IPS-18c (cell line): ENCODE results near the gene PPP3CB.

Experiments used
- H3K4me3 ChIP-seq: 2 replicates; pipeline ENCODE4 v1.7.0; 2013; ENCODE audit warnings: low read depth, mild to moderate bottlenecking, low read length, moderate library complexity; ENCODE audit not compliant: insufficient read depth
- H3K9me3 ChIP-seq: one replicate; pipeline ENCODE4 v1.6.1; 2013; ENCODE audit warnings: mild to moderate bottlenecking, low read length, moderate library complexity; ENCODE audit not compliant: control insufficient read depth, insufficient read depth

Gene PPP3CB

GRCh38 chr10:73439605-73440312 lies 56.1 kb downstream of the PPP3CB start:
- no peaks in the 10 kb centered on the region for H3K9me3 ChIP-seq
- H3K4me3 ChIP-seq = no peak overlapping the region

DNA sequence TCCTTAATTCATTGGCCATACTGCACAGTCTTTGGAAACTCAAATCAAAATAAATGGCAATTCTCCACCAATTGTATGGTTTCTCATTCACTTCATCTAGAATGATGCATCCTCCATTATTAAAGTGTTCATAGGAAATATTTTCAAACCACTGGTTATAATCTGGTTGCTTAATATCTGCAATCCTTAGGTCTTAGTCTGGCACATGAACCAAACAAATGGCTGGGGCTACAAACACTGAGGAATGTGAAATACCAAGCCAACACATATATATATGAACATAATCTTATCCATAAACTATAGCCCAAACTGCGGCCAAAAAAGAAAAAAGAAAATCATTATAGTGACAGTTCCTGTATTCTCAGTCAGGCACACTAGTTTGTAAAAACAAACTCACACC lies 56.8 kb downstream of the PPP3CB start:
- no peak overlapping the region for H3K4me3 ChIP-seq
- H3K9me3 ChIP-seq = no peaks in the 10 kb centered on the region

DNA sequence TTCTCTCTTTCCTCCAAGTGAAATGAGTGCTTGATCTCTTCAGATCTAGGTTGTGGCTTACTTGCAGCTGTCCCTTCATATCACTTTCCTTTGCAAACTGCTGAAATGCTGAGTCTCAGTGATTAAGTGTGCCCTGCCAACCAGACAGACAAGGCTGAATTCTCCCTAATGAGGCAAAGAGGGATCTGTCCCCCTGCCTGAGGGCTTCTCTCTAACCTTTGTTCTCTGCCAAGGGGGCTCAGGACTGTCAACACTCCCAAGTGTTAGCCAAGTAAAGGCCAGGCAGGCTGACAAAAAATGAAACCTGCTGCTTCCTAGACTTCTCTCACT lies 62.3 kb downstream of the PPP3CB start, which contains the start of gene MSS51:
TSS of gene MSS51 (minus strand) at position 24 of the 330 bp plus-strand sequence. CDS start 5,277 bp downstream, outside the sequence.
- Histone ChIP-seq H3K9me3 (no peaks in the 10 kb centered on the region), H3K4me3 (no peak within 1 kb of the TSS)

DNA sequence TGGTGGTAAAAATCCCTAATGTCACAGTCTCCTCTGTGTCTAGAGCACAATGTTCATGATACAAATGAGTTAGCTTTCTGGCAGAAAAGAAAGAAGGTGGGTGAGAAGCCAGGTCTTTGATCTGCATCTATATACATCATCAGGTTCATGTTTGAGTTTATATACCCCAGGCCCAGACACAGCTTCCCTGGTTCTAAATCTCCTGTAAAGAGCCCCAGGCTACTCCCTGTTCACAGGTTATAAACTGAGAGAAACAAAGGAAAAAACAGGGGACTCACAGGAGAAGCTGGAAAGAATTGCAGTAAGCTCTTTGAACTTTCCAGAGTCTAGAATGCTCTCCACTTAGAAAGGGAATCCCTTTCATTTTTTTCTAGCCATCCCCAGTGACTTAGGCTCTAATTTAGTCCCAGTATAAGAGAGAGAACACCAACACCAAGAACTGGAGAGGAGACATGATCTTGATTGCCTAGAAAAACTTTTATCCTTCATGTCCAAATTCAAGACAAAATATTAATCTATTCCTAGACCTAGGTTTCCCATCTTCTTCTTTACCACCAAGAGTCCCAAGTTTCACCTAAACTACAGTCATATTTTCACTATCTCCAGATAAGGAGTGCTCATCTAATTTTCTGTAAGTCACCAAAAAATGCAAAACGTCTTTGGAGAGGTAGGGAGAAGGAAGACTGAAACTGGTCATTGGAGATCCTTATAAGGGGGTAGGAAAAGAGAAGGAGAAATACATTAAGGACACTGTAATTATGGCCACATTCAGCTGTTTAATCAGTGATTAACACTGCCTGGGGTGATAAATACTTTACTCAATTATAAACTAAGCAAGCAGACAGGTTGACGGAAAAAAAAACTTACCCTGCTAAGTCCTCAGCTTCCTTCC lies 62.9 kb downstream of the PPP3CB start:
- H3K9me3 ChIP-seq = no peaks in the 10 kb centered on the region

DNA sequence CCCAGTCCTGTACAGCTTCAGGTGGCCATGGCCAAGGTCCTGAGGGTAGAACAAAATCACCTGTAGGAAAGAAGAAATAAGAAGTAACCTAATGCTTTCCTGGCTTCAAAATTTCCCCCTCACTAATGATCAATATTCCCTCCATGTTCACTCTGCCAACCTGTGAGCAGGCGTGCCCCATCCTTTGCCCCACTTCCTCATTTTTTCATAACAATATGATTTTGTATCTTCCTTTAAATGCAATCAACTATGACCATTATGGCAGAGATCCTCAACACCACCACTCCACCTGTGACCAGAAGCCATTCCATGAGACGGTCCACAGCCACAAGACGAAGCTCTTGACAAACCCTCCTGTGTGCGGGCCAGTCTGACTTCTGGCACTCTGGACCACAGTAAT lies 69.5 kb downstream of the PPP3CB start:
- Histone ChIP-seq H3K4me3 (no peak overlapping the region), H3K9me3 (peaks cover 3% of the 10 kb centered on the region)

More for the DNA sequence above, 62.9 kb downstream of the PPP3CB start:
- no peak overlapping the region for H3K4me3 ChIP-seq

- no peak overlapping the region for H3K4me3 ChIP-seq
- peaks cover 3% of the 10 kb centered on the region for H3K9me3 ChIP-seq
These were observed 71.3 kb downstream of the PPP3CB start for GRCh38 chr10:73424478-73424877.

DNA sequence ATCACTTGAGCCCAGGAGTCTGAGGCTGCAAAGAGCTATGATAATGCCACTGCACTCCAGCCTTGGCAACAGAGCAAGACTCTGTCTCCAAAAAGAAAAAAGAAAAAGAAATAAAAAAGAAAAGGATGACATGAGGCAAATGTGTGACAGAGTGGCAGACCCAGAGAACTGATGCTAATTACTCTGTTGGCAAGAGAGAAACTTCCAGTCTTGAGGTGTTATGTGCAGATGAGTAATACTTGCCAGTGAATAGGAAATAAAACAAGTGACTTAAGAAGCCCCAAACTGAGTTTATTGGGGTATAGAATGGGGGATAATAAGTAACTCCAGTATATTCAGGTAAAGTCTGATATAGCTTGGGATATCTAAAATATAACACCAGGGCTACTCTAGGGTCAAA lies 72.5 kb downstream of the PPP3CB start:
- H3K4me3 ChIP-seq = no peak overlapping the region
- H3K9me3 ChIP-seq = peaks cover 3% of the 10 kb centered on the region

GRCh38 chr10:73416571-73416970 lies 79.3 kb downstream of the PPP3CB start:
- Histone ChIP-seq H3K9me3 (no peaks in the 10 kb centered on the region), H3K4me3 (no peak overlapping the region)

DNA sequence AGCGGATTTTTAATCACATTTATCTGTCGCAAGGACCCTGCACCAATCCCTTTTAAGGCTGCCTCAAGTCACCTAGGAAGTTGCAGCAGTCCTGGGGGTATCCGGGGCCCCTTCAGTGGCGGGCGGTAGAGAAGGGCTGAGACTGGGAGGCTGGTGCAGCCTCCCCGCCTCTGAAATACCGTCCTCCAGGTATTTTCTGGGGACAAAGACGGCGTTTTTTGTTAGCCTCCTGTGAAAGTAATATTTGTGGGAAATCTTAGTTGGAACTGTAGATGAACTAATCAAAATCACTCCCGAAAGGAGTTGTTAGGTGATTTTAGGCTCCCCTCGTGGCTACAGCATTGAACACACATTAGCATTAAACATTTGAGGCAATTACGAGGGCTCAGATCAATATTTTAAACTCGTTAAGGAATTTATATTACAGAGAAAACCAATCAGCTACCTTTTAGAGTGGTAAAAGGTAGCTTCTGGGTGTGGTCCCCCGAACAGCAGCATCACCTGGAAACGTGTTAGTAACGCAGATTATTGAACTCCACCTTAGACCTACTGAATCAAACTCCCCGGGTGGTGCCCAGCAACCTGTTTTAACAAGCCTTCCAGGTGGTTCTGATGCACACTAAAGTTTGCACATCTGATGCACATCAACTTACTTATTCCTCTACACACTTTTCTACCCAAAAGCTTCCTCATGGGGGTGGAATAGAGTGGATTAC lies 81.4 kb downstream of the PPP3CB start:
- H3K4me3 ChIP-seq = peak overlapping the region; percentile 99

DNA sequence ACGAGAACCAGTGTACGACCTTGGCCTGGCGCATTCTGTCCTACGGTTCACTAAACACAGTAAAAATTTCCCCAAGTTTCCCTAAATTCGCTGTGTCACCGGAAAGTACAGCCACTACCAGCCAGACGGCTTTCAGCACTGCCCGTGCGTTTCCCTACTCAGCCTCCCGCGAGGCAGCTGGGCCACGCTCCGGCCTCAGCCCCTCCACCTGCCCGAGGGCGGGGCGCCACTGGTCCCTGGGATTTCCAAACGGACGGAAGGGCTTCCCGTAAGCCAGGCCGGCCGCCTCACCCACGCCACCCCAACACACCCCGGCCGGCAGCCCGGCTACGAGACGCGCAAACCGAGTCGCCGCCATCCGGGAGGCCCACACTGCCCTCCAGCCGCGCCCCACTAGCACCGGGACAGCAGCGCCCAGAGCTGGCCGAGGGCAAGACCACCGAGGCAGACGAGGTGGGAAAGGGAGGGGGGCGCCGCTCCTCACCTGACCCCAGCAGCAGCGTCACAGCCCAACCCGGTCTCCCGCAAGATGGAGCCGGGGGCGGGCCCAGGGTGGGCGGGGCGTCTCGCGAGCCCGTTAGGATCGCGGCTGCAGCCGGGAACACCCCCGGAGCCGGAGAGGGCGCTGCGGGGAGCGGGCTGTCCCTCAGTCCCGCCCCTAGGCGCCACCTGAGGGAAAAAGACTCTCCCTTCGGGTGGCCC lies 82.1 kb downstream of the PPP3CB start, which contains the start of gene ANXA7:
TSS of gene ANXA7 (minus strand) at position 531 of the 702 bp plus-strand sequence. CDS start 13,202 bp downstream, outside the sequence.
- H3K9me3 ChIP-seq = no peaks in the 10 kb centered on the region
- H3K4me3 ChIP-seq = peak within 1 kb of the TSS; percentile 99

More for the DNA sequence above, 81.4 kb downstream of the PPP3CB start:
- no peaks in the 10 kb centered on the region for H3K9me3 ChIP-seq

- H3K4me3 ChIP-seq = peak overlapping the region; percentile 99
- no peaks in the 10 kb centered on the region for H3K9me3 ChIP-seq
These were observed 82.7 kb downstream of the PPP3CB start for GRCh38 chr10:73413108-73413527.

DNA sequence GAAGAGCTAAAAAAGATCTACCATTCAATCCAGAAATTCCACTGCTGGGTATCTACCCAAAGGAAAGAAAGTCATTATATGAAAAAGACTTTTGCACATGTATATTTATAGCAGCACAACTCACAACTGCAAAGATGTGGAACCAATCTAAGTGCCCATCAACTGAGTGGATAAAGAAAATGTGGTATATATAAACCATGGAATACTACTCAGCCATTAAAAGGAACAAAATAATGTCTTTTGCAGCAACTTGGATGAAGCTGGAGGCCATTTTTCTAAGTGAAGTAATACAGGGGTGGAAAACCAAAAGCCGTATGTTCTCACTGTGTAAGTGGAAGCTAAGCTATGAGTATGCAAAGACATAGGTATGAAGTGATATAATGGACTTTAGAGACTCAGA lies 84.9 kb downstream of the PPP3CB start:
- H3K9me3 ChIP-seq = no peaks in the 10 kb centered on the region
- no peak overlapping the region for H3K4me3 ChIP-seq

- no peaks in the 10 kb centered on the region for H3K9me3 ChIP-seq
- H3K4me3 ChIP-seq = no peak overlapping the region
These were observed 86.8 kb downstream of the PPP3CB start for GRCh38 chr10:73408978-73409521.

GRCh38 chr10:73408061-73408460 lies 87.8 kb downstream of the PPP3CB start:
- no peaks in the 10 kb centered on the region for H3K9me3 ChIP-seq
- no peak overlapping the region for H3K4me3 ChIP-seq

- H3K9me3 ChIP-seq = no peaks in the 10 kb centered on the region
- no peak overlapping the region for H3K4me3 ChIP-seq
These were observed 88.3 kb downstream of the PPP3CB start for GRCh38 chr10:73407495-73407894.

- no peaks in the 10 kb centered on the region for H3K9me3 ChIP-seq
- H3K4me3 ChIP-seq = no peak overlapping the region
These were observed 89.0 kb downstream of the PPP3CB start for GRCh38 chr10:73406846-73407245.

GRCh38 chr10:73405556-73405955 lies 90.3 kb downstream of the PPP3CB start:
- Histone ChIP-seq H3K9me3 (no peaks in the 10 kb centered on the region), H3K4me3 (no peak overlapping the region)
